T47D (cell line): ENCODE measurements around the gene KANSL3.
"Not testable (repeated sequence)": the region's sequence is repeated elsewhere in the genome, so short reads cannot be mapped to it uniquely, and the experiment has no call there.

Experiments
- DNase-seq, 2 experiments: peaks; one replicate each; pipeline versions ENCODE4 v3.0.0 to v3.0.0-alpha.2; 2011 to 2012; ENCODE audit warnings: low read depth in 1 of 2, low spot score in 1 of 2
- JUND ChIP-seq: IDR thresholded peaks from 2 replicates; pipeline ENCODE4 v1.6.1; 2012; ENCODE audit warnings: low read depth
- in situ Hi-C: cut with HindIII; loops from 2 replicates; pipeline ENCODE4 v1.10.0; 2016; ENCODE audit warnings: low sequenced_read_pairs, low pct_unique_long_range_greater_than_20kb

The KANSL3 gene

GRCh38 chr2:96665083-96665569, 27.0 kb upstream of the KANSL3 start:
- TF ChIP-seq JUND: 0 out of 2 replicates have a peak, but pooled peaks have one; percentile 11
- DNase-seq: peak; percentile 31 to 88
- in situ Hi-C loops: no loop called here

- no peak for TF ChIP-seq JUND
- DNase-seq: no peak
- in situ Hi-C loops: no loop called here
Observed at GRCh38 chr2:96664366-96664925, 26.3 kb upstream of the KANSL3 start.

GRCh38 chr2:96663829-96664228, 25.7 kb upstream of the KANSL3 start:
- TF ChIP-seq JUND: no peak
- no peak for DNase-seq
- in situ Hi-C loops: no loop called here

GRCh38 chr2:96663177-96663576, 25.1 kb upstream of the KANSL3 start:
- in situ Hi-C loops: no loop called here
- TF ChIP-seq JUND: no peak
- peak in 1 of 2 experiments; percentile 73 for DNase-seq

- no peak for TF ChIP-seq JUND
- in situ Hi-C loops: no loop called here
- no peak for DNase-seq
Observed at GRCh38 chr2:96662360-96662759, 24.2 kb upstream of the KANSL3 start.

GRCh38 chr2:96661324-96661723, 23.2 kb upstream of the KANSL3 start:
- in situ Hi-C loops: no loop called here
- no peak for TF ChIP-seq JUND
- no peak for DNase-seq

GRCh38 chr2:96656540-96656939, 18.4 kb upstream of the KANSL3 start:
- no peak for TF ChIP-seq JUND
- DNase-seq: no peak
- in situ Hi-C loops: no loop called here

- TF ChIP-seq JUND: no peak
- in situ Hi-C loops: no loop called here
- DNase-seq: no peak
Observed at GRCh38 chr2:96655526-96655925, 17.4 kb upstream of the KANSL3 start.

GRCh38 chr2:96654791-96655190, 16.7 kb upstream of the KANSL3 start:
- in situ Hi-C loops, DNase-seq: not testable (repeated sequence)

GRCh38 chr2:96651793-96652192, 13.7 kb upstream of the KANSL3 start:
- no peak for DNase-seq
- in situ Hi-C loops: no loop called here
- no peak for TF ChIP-seq JUND

- no peak for TF ChIP-seq JUND
- no peak for DNase-seq
- in situ Hi-C loops: no loop called here
Observed at GRCh38 chr2:96649342-96649741, 11.2 kb upstream of the KANSL3 start.

- in situ Hi-C loops: no loop called here
- TF ChIP-seq JUND: no peak
- no peak for DNase-seq
Observed at GRCh38 chr2:96648306-96648930, 10.3 kb upstream of the KANSL3 start.

- no peak for TF ChIP-seq JUND
- in situ Hi-C loops: no loop called here
- DNase-seq: no peak
Observed at GRCh38 chr2:96647681-96648080, 9.6 kb upstream of the KANSL3 start.
